Bone marrow (tissue), 2 donors: ENCODE results near the gene PPP1R37.

Source experiments
- DNase-seq, 2 donors: peaks; one replicate each; lab custom pipeline; 2025; lab: John Stamatoyannopoulos, UW

The PPP1R37 gene

GRCh38 chr19:45092747-45093678, at the start of gene PPP1R37:
PPP1R37 (plus strand) TSS chr19:45093179; CDS start chr19:45093326, 147 bp downstream.
- DNase-seq = peak; percentile 83

GRCh38 chr19:45045671-45046353, 47.2 kb upstream of the PPP1R37 start:
- DNase-seq = no peak

- no peak for DNase-seq
These were observed 46.6 kb upstream of the PPP1R37 start for GRCh38 chr19:45046355-45046754.

- DNase-seq = peak in 1 of 2 donors; percentile 85
These were observed 45.7 kb upstream of the PPP1R37 start for GRCh38 chr19:45047188-45047797.

GRCh38 chr19:45049073-45049736, 43.8 kb upstream of the PPP1R37 start:
- DNase-seq = no peak

- no peak for DNase-seq
These were observed 42.9 kb upstream of the PPP1R37 start for GRCh38 chr19:45050036-45050435.

GRCh38 chr19:45051929-45052579, 40.9 kb upstream of the PPP1R37 start:
- DNase-seq = no peak

GRCh38 chr19:45056831-45057230, 36.1 kb upstream of the PPP1R37 start:
- no peak for DNase-seq

GRCh38 chr19:45057444-45057843, 35.5 kb upstream of the PPP1R37 start:
- no peak for DNase-seq

- no peak for DNase-seq
These were observed 34.3 kb upstream of the PPP1R37 start for GRCh38 chr19:45058622-45059159.

GRCh38 chr19:45059258-45059965, 33.6 kb upstream of the PPP1R37 start:
- DNase-seq = peak; percentile 59 to 80

- no peak for DNase-seq
These were observed 31.0 kb upstream of the PPP1R37 start for GRCh38 chr19:45061965-45062364.

GRCh38 chr19:45063851-45064801, 28.9 kb upstream of the PPP1R37 start:
- DNase-seq = no peak

- DNase-seq = no peak
These were observed 25.9 kb upstream of the PPP1R37 start for GRCh38 chr19:45066921-45067661.

GRCh38 chr19:45068041-45068440, 24.9 kb upstream of the PPP1R37 start:
- DNase-seq = no peak

- DNase-seq = no peak
These were observed 23.9 kb upstream of the PPP1R37 start for GRCh38 chr19:45069056-45069455.

- no peak for DNase-seq
These were observed 22.8 kb upstream of the PPP1R37 start for GRCh38 chr19:45070214-45070613.

GRCh38 chr19:45070861-45071544, 22.0 kb upstream of the PPP1R37 start:
- no peak for DNase-seq
